Panc1 (cell line): Measurements from ENCODE around the gene LRRTM3.

ENCODE experiments used
- CTCF ChIP-seq: fragments of 450-650 bp; IDR thresholded peaks from 2 replicates; pipeline ENCODE4 v1.5.1; 2017; ENCODE audit warnings: mild to moderate bottlenecking
- POLR2AphosphoS5 ChIP-seq: IDR thresholded peaks from 2 replicates; pipeline ENCODE4 v1.6.1; 2012; ENCODE audit warnings: mild to moderate bottlenecking, low read depth, low read length, moderate library complexity
- REST ChIP-seq, 2 experiments: IDR thresholded peaks; 2 replicates each; pipeline ENCODE4 v1.6.1; 2011 to 2012; ENCODE audit warnings: low read depth in 2 of 2, control low read depth in 1 of 2, low read length in 1 of 2, mild to moderate bottlenecking in 1 of 2, moderate library complexity in 1 of 2; ENCODE audit not compliant: insufficient read depth in 1 of 2
- SIN3A ChIP-seq: IDR thresholded peaks from 2 replicates; pipeline ENCODE4 v1.6.1; 2012; ENCODE audit warnings: low read depth, mild to moderate bottlenecking, low read length, moderate library complexity, borderline replicate concordance; ENCODE audit not compliant: insufficient read depth

GRCh38 chr10:67076144-67076543 lies 150.3 kb downstream of the LRRTM3 start:
- TF ChIP-seq CTCF, result no peak
- TF ChIP-seq POLR2AphosphoS5, result no peak
- no peak for TF ChIP-seq REST (IDR thresholded peaks at IDR 0.05; ENCODE audit: insufficient read depth in 1 of 2, low read depth in 2 of 2, low read length in 1 of 2)
- no peak for TF ChIP-seq SIN3A
